Left hindlimb (tissue), 1 donor: Measurements from ENCODE around the gene VAV2.

ENCODE experiments used
- DNase-seq: peaks from one replicate; pipeline ENCODE4 v3.0.0-alpha.2; 2018

The VAV2 gene, protein sequence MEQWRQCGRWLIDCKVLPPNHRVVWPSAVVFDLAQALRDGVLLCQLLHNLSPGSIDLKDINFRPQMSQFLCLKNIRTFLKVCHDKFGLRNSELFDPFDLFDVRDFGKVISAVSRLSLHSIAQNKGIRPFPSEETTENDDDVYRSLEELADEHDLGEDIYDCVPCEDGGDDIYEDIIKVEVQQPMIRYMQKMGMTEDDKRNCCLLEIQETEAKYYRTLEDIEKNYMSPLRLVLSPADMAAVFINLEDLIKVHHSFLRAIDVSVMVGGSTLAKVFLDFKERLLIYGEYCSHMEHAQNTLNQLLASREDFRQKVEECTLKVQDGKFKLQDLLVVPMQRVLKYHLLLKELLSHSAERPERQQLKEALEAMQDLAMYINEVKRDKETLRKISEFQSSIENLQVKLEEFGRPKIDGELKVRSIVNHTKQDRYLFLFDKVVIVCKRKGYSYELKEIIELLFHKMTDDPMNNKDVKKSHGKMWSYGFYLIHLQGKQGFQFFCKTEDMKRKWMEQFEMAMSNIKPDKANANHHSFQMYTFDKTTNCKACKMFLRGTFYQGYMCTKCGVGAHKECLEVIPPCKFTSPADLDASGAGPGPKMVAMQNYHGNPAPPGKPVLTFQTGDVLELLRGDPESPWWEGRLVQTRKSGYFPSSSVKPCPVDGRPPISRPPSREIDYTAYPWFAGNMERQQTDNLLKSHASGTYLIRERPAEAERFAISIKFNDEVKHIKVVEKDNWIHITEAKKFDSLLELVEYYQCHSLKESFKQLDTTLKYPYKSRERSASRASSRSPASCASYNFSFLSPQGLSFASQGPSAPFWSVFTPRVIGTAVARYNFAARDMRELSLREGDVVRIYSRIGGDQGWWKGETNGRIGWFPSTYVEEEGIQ

DNA sequence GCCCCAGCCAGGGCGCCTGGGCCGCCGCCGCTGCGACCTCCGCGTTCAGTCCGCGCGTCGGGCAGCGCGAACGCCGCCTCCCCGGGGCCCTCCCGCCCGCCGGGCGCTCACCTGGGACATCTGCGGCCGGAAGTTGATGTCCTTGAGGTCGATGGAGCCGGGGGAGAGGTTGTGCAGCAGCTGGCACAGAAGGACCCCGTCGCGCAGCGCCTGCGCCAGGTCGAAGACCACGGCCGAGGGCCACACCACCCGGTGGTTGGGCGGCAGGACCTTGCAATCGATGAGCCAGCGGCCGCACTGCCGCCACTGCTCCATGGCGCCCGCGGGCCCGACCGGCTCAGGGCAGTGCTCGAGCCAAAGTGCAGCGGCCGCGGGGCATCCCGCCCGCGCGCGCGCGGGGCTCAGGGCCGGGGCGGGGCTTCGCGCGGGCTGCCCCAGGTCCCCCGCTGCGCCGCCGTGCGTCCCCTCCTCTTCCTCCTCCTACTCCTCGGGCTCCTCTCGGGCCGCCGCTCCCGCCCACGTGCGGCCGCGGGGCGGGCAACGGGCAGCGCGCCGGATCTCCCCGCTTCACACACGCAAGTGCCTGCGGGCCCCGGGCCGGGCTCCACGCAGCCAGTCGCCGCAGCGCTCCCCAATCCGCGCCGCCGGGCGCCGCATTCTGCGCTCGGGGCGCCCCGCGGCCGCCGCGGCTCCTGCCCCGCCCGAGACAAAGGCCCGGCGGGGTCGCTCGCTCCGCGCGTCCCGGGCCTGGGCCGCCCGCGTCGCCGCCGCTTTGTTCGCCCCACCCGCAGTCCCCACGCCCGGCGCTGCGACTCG is at the start of gene VAV2:
Gene VAV2, minus strand, starts transcription at position 361 of the 816 bp plus-strand sequence. Its CDS starts 46 bp downstream, at position 315.
- peak; percentile 75 for DNase-seq

DNA sequence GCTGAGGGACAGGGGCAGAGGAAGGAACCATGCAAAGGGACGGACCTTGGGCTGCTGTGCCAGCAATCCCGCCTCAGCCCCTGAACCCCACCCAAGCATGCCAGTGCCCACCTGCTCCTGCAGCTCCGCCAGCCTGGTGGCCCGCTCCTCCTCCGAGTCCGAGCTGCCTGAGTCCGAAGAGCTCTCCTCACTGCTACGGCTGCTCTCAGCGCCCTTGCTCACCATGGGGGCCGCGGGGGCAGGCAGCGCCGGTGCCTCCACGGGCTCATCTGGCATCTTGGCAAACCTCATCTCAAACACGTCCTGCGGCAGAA is 49.5 kb upstream of the VAV2 start:
- no peak for DNase-seq

GRCh38 chr9:134040781-134041648 is 48.9 kb upstream of the VAV2 start:
- peak; percentile 47 for DNase-seq

DNA sequence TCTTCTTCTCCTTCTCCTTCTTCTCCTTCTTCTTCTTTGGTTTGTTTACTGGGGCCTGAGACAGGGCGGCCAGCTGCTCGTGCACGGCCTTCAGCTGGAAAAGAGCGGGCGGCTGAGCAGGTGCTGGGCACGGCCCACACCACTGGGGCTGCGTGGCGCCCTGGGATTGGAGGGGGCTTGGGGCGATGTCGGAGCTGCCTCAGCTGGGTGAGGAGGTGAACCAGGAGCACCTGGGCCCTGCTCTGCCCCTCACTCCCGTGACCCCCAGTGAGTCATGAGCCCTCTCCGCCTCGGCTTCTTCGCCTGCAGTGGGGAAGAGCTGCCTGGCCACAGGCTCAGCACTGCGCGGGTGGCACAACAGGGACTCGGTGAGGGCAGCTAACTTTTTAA is 48.0 kb upstream of the VAV2 start:
- DNase-seq = peak; percentile 14

GRCh38 chr9:134039386-134040175 is 47.5 kb upstream of the VAV2 start:
- peak; percentile 20 for DNase-seq

DNA sequence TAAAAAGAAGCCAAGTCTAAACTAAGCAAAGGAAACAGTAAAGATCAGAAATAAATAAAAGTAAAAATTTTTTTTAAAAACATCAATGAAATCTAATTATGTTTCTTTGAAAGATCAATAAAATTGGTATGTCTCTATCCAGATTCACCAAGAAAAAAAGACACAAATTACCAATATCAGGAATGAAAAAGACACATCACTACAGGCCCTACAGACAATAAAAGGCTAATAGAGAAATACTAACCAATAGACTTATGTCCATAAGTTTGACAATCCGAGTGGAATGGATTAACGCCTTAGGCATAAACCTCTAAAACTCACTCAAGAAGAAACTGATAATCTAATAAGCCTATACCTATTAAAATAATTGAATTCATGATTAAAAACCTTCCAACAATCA is 45.5 kb upstream of the VAV2 start:
- DNase-seq = no peak

- no peak for DNase-seq
Measured at GRCh38 chr9:134036130-134036529, 44.0 kb upstream of the VAV2 start.

DNA sequence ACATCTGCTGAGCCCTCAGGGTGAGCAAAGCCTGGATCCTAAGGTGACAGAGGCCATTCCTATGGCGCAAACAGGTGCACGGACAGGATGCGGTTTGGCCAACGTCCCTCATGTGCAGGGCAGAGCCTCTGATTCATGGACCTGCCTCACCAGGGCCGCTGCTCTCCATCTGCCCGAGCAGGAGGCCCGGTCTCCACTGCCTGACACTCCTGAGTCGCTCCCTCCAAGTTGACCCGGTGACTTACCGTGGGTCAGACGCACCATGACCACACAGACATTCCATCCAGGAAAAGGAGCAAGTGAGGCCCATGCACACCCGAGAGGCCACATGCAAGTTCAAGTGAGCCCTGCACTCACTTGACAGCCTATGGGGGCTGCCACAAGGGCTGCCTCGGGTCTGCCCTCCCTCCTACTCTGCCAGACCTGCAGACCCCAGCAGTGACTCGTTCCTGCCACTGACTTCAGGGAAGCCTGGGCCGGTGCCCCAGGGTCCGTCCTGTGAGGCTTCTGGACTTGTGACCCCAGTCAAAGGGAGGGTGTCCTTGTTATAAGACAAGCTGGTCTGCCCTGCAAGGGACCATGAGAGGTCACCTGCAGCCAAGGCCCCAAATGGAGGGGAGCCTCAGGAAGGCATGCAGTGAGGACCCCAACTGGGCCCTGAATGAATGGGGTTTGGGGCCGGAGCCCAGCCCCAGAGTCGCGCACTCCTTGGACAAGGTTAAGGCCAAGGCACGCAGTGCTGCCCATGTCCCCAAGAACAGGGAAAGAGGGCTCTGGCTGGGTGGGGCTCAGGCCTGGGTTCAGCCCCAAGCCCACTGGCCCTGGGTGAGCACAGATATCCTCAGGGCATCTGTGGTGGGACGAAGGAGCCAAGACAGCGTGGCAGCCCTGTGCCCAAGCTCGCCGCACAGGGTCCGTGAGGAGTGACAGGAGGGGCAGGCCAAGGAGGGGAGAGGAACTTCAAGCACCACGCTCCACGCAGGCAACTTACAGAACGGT is 43.2 kb upstream of the VAV2 start:
- no peak for DNase-seq

DNA sequence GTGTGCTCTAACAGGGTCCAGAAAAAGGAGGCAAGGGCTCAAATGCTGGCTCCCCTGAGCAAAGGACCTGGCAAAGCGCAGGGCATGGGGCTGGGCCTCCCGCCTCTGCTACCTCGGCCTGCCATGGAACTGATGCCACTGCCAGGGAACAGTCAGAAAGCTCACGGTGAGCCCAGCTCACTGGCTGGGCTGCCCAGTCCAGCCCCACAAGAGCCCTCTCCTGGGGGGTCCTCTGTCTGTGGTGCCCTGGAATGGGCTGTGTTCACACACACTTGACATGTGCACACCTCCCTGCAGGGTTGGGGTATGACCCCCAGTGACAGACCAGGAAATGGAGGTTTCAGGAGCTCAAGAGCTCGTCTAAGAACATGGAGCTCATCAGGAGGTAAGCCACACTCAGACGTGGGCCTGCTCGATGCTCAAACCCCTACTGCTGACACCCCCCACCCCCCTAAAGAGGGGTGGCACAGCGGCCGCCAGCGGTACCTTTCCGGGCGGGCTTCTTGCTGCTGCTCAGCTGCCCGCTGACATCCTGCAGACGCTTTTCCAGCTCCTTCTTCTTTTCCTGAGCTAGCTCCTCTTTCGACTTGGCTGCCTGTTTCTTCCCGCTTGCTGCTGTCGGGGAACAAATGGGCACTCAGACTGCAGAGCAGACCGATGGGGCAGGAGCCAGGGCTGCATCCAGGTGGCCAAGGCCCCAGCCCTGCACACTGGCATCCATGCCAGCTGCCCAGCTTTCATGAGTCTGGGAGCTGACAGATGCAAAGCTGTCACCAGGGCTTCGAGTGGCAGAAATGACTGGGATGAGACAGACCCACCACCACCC is 42.3 kb upstream of the VAV2 start:
- no peak for DNase-seq

GRCh38 chr9:134033516-134034214 is 41.5 kb upstream of the VAV2 start:
- DNase-seq = no peak

DNA sequence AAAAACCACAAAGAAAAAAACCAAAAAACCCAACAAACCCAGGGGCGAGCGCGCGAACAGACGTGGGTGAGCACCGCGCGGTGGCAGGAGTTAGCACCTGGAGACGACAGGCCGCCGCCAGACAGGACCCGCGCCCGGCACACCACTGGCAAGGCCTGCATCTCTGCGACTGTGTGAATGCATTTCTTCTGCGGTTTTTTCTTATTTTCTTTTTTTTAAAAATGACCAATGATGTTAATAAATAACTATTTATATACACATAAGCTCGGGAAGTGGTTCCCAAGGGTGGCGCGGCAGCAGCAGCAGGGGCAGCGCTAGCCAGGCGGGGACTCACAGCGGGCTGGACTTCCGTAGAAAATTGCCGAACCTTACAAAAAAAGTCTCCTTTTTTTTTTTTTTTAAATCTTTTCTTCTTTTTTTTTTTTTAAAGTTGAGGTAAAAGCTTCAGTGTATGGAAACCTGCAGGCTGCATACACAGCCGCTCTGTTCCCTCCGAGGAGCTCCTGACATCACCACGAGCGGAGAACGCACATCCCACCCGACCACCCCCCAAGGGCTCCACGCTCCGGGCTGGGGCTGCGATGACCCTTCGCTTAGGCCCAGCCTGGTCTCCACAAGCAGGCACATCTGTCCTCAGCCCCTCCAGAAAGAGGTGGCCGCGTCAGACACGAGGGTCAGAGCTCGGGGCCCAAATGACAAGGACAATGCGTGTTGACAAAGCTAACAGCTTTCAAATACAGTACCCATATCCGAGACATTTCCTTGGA is 40.5 kb upstream of the VAV2 start:
- no peak for DNase-seq

DNA sequence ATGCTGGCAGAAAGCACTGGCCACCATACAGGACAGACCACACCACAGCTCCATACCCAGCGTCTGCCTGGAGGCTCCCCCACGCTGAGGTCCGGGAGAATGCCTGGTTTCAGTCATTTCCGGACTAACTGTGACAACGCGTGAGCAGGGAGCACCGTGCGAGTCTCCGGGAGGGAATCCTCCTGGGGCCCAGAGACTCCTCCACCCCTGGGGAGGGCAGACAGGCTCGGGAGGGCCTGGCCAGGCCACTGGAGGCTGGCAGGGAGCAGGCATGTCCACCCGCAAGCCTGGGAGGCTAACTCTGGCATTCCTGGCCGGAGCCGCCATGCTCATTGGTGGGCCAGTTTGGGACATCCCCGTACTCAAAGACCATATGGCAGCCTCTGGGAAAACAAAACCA is 39.7 kb upstream of the VAV2 start:
- DNase-seq = no peak

- no peak for DNase-seq
Measured at GRCh38 chr9:134030821-134031470, 38.8 kb upstream of the VAV2 start.

GRCh38 chr9:134029248-134030226 is 37.4 kb upstream of the VAV2 start:
- no peak for DNase-seq

DNA sequence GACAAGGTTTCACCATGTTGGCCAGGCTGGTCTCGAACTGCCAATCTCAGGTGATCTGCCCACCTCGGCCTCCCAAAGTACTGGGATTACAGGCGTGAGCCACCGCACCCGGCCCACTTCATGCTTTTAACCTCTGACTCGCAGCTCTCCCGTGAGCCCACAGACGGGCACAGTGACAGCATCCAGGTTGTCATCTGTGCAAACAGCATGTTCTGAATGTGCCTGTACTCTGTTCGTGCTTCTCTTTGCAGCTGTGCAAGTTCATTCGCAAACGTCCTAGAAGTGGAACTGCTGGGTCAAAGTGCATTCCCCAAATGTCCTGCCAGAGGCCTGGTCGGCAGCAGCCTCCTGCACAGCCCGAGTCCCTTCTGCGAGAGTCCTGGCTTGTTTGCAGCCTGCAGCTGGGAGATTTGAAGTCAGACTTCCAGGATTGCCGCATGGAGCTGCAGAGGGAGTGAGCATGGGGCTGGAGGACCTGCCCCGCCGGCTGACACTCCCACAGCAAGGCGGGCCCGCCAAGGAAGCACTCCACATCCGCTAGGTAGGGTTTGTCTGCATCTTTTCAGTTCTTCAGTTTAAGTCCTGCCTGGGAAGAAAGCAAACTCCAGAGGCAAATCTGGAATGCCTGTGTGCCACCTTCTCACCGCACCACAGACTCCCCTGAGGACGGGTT is 36.6 kb upstream of the VAV2 start:
- no peak for DNase-seq
